K562 (cell line): ENCODE results near the gene PAFAH1B1. TPM values are rescaled to one million over a fixed set of nuclear protein-coding genes. Genes with fewer than 3 reads are reported as not detected.

Experiments
- CHD4 ChIP-seq: fragments of 200-600 bp; sonication (generic); IDR thresholded peaks from 3 replicates; pipeline ENCODE4 v1.6.1; 2012; ENCODE audit warnings: low read depth, mild to moderate bottlenecking, mixed read lengths, low read length, inconsistent platforms; ENCODE audit not compliant: insufficient read depth, insufficient replicate concordance, poor library complexity, severe bottlenecking
- DPF2 ChIP-seq: fragments of 450-650 bp; IDR thresholded peaks from 2 replicates; pipeline ENCODE4 v1.6.1; 2016
- FOXA3 ChIP-seq, 2 experiments: fragments of 450-650 bp in 1 of 2; sonication (generic) in 1 of 2; formaldehyde crosslinking; IDR thresholded peaks in 1 of 2; conservative IDR thresholded peaks in 1 of 2; 2 replicates each; pipeline versions ENCODE4 v1.4.0 to v1.8.0; 2020 to 2022; ENCODE audit warnings: mild to moderate bottlenecking in 2 of 2, missing genetic modification reagents in 1 of 2
- HIVEP1 ChIP-seq: fragments of 250-450 bp; sonication (Bioruptor Pico); IDR thresholded peaks from 2 replicates; pipeline ENCODE4 v1.4.0; 2020; ENCODE audit warnings: mild to moderate bottlenecking
- MEF2D ChIP-seq: conservative IDR thresholded peaks from 2 replicates; pipeline ENCODE4 v1.6.1; 2016; ENCODE audit warnings: low read depth, missing genetic modification characterization, missing compliant biosample characterization
- MXI1 ChIP-seq: IDR thresholded peaks from 2 replicates; pipeline ENCODE4 v1.6.1; 2011; ENCODE audit warnings: low read depth, mild to moderate bottlenecking, improper control_type of control experiment, low read length
- NELFE ChIP-seq: IDR thresholded peaks from 2 replicates; pipeline ENCODE4 v1.6.1; 2011; ENCODE audit warnings: mild to moderate bottlenecking; ENCODE audit not compliant: insufficient read depth, insufficient read length
- NR4A1 ChIP-seq, 2 experiments: fragments of 250-450 bp in 1 of 2; fragments of 450-650 bp in 1 of 2; sonication (Bioruptor Pico) in 1 of 2; IDR thresholded peaks; 2 replicates each; pipeline versions ENCODE4 v1.4.0 to v1.6.1; 2016 to 2020; ENCODE audit warnings: mild to moderate bottlenecking in 2 of 2, missing compliant biosample characterization in 1 of 2, missing genetic modification characterization in 1 of 2, moderate library complexity in 1 of 2
- PATZ1 ChIP-seq: fragments of 250-450 bp; sonication (Bioruptor Pico); IDR thresholded peaks from 2 replicates; pipeline ENCODE4 v1.5.0; 2020; ENCODE audit warnings: mild to moderate bottlenecking, borderline replicate concordance
- RBM17 ChIP-seq: fragments of 200-400 bp; formaldehyde crosslinking; IDR thresholded peaks from 2 replicates; pipeline ENCODE4 v1.6.1; 2017; ENCODE audit warnings: low read depth, mild to moderate bottlenecking, low read length, borderline replicate concordance
- SRSF7 ChIP-seq: fragments of 200-400 bp; formaldehyde crosslinking; optimal IDR thresholded peaks from 2 replicates; pipeline ENCODE3; 2017; ENCODE audit warnings: mild to moderate bottlenecking, low read depth, low read length
- TRIM28 ChIP-seq: fragments of 450-650 bp; IDR thresholded peaks from 2 replicates; pipeline ENCODE4 v1.6.1; 2017
- XRCC5 ChIP-seq: fragments of 200-400 bp; formaldehyde crosslinking; IDR thresholded peaks from 2 replicates; pipeline ENCODE4 v1.6.1; 2017; ENCODE audit warnings: low read depth, mild to moderate bottlenecking, low read length
- ZKSCAN1 ChIP-seq: fragments of 150-350 bp; IDR thresholded peaks from 2 replicates; pipeline ENCODE4 v1.6.1; 2016; ENCODE audit warnings: low read depth, low read length
- ZNF124 ChIP-seq: sonication (generic); formaldehyde crosslinking; IDR thresholded peaks from 2 replicates; pipeline ENCODE4 v1.8.1; 2022; ENCODE audit warnings: missing genetic modification reagents
- ZNF143 ChIP-seq: sonication (generic); formaldehyde crosslinking; IDR thresholded peaks from 2 replicates; pipeline ENCODE4 v1.9.0; 2022; ENCODE audit warnings: mild to moderate bottlenecking, missing genetic modification reagents
- ZNF79 ChIP-seq: fragments of 250-450 bp; sonication (Bioruptor Pico); IDR thresholded peaks from 2 replicates; pipeline ENCODE4 v1.4.0; 2020; ENCODE audit warnings: low read depth, mild to moderate bottlenecking, moderate library complexity
- polyA plus RNA-seq, 8 experiments: library from polyadenylated mRNA; depleted of rRNA in 4 of 8; stranded (reverse) in 5 of 8; unstranded in 3 of 8; fragments of >200 nt; fragmentation: Nextera tagmentation in 2 of 8; fragmentation: Illumina TruSeq in 1 of 8; extraction: Ambion mirVana in 2 of 8; extraction: Trizol in 1 of 8; gene quantifications; 2 replicates each; pipeline versions ENCODE4 v1.2.1 to v1.2.3, GENCODE V29; 2011 to 2014; ENCODE audit warnings: inconsistent platforms in 1 of 8, missing spikeins in 1 of 8
- total RNA-seq, 7 experiments: library from RNA; depleted of rRNA in 6 of 7; stranded (reverse); fragments of >200 nt in 6 of 7; fragmentation: Illumina TruSeq in 2 of 7; extraction: Trizol in 2 of 7; gene quantifications; 2 replicates each; pipeline versions ENCODE4 v1.2.1 to v1.2.3, GENCODE V29; 2011 to 2021; ENCODE audit warnings: low replicate concordance in 1 of 7
- TF ChIP-seq, protein P1 (sequence below): fragments of 450-650 bp; IDR thresholded peaks from 2 replicates; pipeline ENCODE4 v1.7.0; 2016; ENCODE audit warnings: borderline replicate concordance
- TF ChIP-seq, protein P2 (sequence below): sonication (generic); formaldehyde crosslinking; IDR thresholded peaks from 2 replicates; pipeline ENCODE4 v1.8.0; 2022; ENCODE audit warnings: mild to moderate bottlenecking, low read depth, missing genetic modification reagents
- TF ChIP-seq, protein P3 (sequence below): sonication (generic); formaldehyde crosslinking; IDR thresholded peaks from 2 replicates; pipeline ENCODE4 v1.8.1; 2023; ENCODE audit warnings: mild to moderate bottlenecking, missing genetic modification reagents

The PAFAH1B1 gene
- total and polyA plus RNA-seq, 9 of the 15 experiments (the other 6 are each of a cell fraction or from before 2014, with no cell fraction given) = 23.3 to 66.4 (median 40.2) TPM

DNA sequence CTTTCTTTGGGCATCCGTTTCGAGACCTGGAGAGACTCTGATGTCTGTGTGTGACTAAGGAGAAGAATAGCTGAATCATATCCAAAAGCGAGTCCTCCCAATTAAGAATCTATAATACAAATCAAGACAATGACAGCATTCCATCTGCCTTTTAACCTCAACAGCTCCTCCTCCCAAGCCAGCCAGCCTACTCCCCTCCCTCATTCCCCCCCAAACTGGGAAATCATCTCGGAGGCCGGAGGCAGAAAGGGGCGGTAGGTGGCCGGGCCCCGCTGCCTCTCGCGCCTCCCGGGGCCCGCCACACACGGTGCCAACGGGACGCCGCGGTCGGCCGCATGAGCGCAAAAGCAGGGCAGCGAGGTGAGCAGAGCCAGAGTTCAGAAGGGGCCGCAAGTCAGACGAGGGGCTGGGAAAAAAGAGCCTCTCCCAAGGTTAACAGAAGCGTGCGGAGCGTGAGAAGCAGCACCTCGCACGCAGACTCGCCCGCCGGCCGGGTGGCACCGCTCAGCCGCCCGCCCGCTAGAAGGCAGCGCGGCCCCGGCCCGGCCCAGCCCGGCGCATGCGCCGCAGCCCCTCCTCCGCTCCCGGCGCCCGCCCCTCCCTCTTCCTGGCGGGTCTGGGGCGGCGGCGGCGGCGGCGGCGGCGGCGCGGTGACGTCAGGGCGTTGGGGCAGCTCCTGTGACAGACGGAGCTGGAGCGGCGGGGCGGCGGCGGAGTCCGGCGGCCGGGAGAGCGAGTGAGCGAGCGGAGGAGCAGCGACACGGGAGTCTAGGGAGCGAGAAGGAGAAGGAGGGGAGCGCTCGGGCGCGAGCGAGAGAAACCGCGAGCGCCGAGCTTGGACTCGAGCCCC lies at the start of gene PAFAH1B1 (continued):
- TF ChIP-seq, protein P1, sequence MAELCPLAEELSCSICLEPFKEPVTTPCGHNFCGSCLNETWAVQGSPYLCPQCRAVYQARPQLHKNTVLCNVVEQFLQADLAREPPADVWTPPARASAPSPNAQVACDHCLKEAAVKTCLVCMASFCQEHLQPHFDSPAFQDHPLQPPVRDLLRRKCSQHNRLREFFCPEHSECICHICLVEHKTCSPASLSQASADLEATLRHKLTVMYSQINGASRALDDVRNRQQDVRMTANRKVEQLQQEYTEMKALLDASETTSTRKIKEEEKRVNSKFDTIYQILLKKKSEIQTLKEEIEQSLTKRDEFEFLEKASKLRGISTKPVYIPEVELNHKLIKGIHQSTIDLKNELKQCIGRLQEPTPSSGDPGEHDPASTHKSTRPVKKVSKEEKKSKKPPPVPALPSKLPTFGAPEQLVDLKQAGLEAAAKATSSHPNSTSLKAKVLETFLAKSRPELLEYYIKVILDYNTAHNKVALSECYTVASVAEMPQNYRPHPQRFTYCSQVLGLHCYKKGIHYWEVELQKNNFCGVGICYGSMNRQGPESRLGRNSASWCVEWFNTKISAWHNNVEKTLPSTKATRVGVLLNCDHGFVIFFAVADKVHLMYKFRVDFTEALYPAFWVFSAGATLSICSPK = no peak
- TF ChIP-seq CHD4 (no peak), MXI1 (no peak), NR4A1 (CRISPR knock-in tag; IDR thresholded peaks at IDR 0.05) (no peak), NR4A1 (tag; IDR thresholded peaks at IDR 0.05) (no peak), RBM17 (no peak), SRSF7 (no peak), ZNF79 (no peak), HIVEP1 (CRISPR knock-in tag) (no peak), PATZ1 (CRISPR knock-in tag) (no peak), NELFE (no peak), MEF2D (no peak), XRCC5 (no peak), ZNF124 (CRISPR knock-in tag) (no peak), DPF2 (no peak), FOXA3 (CRISPR knock-in tag; conservative IDR thresholded peaks at IDR 0.05 in 1 of 2, IDR thresholded peaks at IDR 0.05 in 1 of 2) (no peak), TRIM28 (no peak), ZNF143 (no peak), ZKSCAN1 (no peak)
- TF ChIP-seq, protein P2, sequence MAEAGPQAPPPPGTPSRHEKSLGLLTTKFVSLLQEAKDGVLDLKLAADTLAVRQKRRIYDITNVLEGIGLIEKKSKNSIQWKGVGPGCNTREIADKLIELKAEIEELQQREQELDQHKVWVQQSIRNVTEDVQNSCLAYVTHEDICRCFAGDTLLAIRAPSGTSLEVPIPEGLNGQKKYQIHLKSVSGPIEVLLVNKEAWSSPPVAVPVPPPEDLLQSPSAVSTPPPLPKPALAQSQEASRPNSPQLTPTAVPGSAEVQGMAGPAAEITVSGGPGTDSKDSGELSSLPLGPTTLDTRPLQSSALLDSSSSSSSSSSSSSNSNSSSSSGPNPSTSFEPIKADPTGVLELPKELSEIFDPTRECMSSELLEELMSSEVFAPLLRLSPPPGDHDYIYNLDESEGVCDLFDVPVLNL (CRISPR knock-in tag) = no peak
- TF ChIP-seq, protein P3, sequence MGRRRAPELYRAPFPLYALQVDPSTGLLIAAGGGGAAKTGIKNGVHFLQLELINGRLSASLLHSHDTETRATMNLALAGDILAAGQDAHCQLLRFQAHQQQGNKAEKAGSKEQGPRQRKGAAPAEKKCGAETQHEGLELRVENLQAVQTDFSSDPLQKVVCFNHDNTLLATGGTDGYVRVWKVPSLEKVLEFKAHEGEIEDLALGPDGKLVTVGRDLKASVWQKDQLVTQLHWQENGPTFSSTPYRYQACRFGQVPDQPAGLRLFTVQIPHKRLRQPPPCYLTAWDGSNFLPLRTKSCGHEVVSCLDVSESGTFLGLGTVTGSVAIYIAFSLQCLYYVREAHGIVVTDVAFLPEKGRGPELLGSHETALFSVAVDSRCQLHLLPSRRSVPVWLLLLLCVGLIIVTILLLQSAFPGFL (CRISPR knock-in tag) = no peak
